T-cell (primary cell): Measurements from ENCODE around the gene TTYH1. TPM values are rescaled to one million over a fixed set of nuclear protein-coding genes. Genes with fewer than 3 reads are reported as not detected.
A peak's percentile ranks its signal among the peaks of the same experiment; 100 is the strongest.
"Not testable (repeated sequence)": the region's sequence is repeated elsewhere in the genome, so short reads cannot be mapped to it uniquely, and the experiment has no call there.

Source experiments
- ATAC-seq, 4 experiments: fragments of 200-7000 bp in 3 of 4; fragments of 150-1000 bp in 1 of 4; cut with Tn5 transposase; replicated peaks in 1 of 4; 1 replicate in 3 of 4; 2 replicates in 1 of 4; pipeline ENCODE4 v1.10.0; 2021; ENCODE audit warnings: moderate library complexity in 3 of 4, mild to moderate bottlenecking in 2 of 4, moderate number of reproducible peaks in 1 of 4
- CTCF ChIA-PET, 2 donors: fragments of 300-600 bp; sonication (Branson Sonifier 250); formaldehyde crosslinking; loops; one replicate each; lab custom pipeline; 2022; ENCODE audit warnings: antibody characterized with exemption in 2 of 2; lab: Charles Lee
- POLR2A ChIA-PET, 2 donors: fragments of 300-600 bp; sonication (Branson Sonifier 250); formaldehyde crosslinking; loops; one replicate each; lab custom pipeline; 2022; ENCODE audit warnings: antibody characterized with exemption in 2 of 2; lab: Charles Lee
- DNase-seq, 35 experiments: peaks; one replicate each; pipeline versions ENCODE4 v3.0.0 to v3.0.0-alpha.2; 2013 to 2023
- H3K27ac ChIP-seq: one replicate; pipeline ENCODE4 v1.5.1; 2013; ENCODE audit warnings: low read length
- H3K27me3 ChIP-seq, 2 experiments: replicated peaks in 1 of 2; 1 replicate in 1 of 2; 2 replicates in 1 of 2; pipeline versions ENCODE4 v1.6.1 to v1.7.0; 2013; ENCODE audit warnings: low read length in 1 of 2, mixed read lengths in 1 of 2; ENCODE audit not compliant: control insufficient read depth in 2 of 2, insufficient read depth in 2 of 2; ENCODE audit errors: extremely low read depth in 1 of 2
- H3K36me3 ChIP-seq, 2 donors: 1 replicate in 1 of 2; 2 replicates in 1 of 2; pipeline versions ENCODE4 v1.6.1 to v1.7.0; 2013; ENCODE audit warnings: low read length in 1 of 2; ENCODE audit not compliant: control insufficient read depth in 2 of 2, insufficient read depth in 1 of 2; ENCODE audit errors: extremely low read depth in 1 of 2
- H3K4me1 ChIP-seq, 2 experiments: 1 replicate in 1 of 2; 2 replicates in 1 of 2; pipeline versions ENCODE4 v1.6.1 to v1.7.0; 2013; ENCODE audit warnings: low read length in 2 of 2, mixed read lengths in 1 of 2; ENCODE audit not compliant: insufficient read depth in 2 of 2, control insufficient read depth in 1 of 2; ENCODE audit errors: extremely low read depth in 1 of 2
- H3K4me3 ChIP-seq, 2 donors: 1 replicate in 1 of 2; 2 replicates in 1 of 2; pipeline versions ENCODE4 v1.5.1 to v1.7.0; 2013; ENCODE audit warnings: mild to moderate bottlenecking in 2 of 2, low read length in 1 of 2, moderate library complexity in 1 of 2; ENCODE audit not compliant: control insufficient read depth in 1 of 2; ENCODE audit errors: extremely low read depth in 1 of 2
- H3K9me3 ChIP-seq: 2 replicates; pipeline ENCODE4 v1.7.0; 2013
- H3K27ac Mint-ChIP-seq, 2 donors: one replicate each; pipeline ENCODE4 v1.8.0; 2020 to 2021; ENCODE audit warnings: mild to moderate bottlenecking in 2 of 2, mixed read lengths in 2 of 2
- H3K27me3 Mint-ChIP-seq, 2 donors: one replicate each; pipeline ENCODE4 v1.8.0; 2021 to 2022; ENCODE audit warnings: mixed read lengths in 2 of 2
- H3K36me3 Mint-ChIP-seq: one replicate; pipeline ENCODE4 v1.8.0; 2021; ENCODE audit warnings: mixed read lengths
- H3K4me1 Mint-ChIP-seq, 3 donors: one replicate each; pipeline ENCODE4 v1.8.0; 2020 to 2022; ENCODE audit warnings: mixed read lengths in 3 of 3, mild to moderate bottlenecking in 1 of 3
- H3K4me3 Mint-ChIP-seq, 3 donors: one replicate each; pipeline ENCODE4 v1.8.0; 2020 to 2022; ENCODE audit warnings: mild to moderate bottlenecking in 3 of 3, mixed read lengths in 3 of 3, moderate library complexity in 3 of 3
- H3K9me3 Mint-ChIP-seq, 3 donors: one replicate each; pipeline ENCODE4 v1.8.0; 2020 to 2022; ENCODE audit warnings: mixed read lengths in 3 of 3
- WGBS: methylation state at CpG from one replicate; pipeline ENCODE4 v1.1.5; 2013; ENCODE audit warnings: missing lambda C conversion rate; ENCODE audit not compliant: insufficient coverage; 5-methylcytosine and 5-hydroxymethylcytosine counted together
- total RNA-seq, 35 experiments: library from RNA in 6 of 35; stranded (reverse) in 6 of 35; fragments of 120-200 nt in 1 of 35; gene quantifications; one replicate each; pipeline versions ENCODE4 v1.2.1 to v1.2.4 and lab custom pipeline; 2013 to 2026

TTYH1 gene
- total RNA-seq, 5 donors from 2014 or later (not counting 1 experiment from before 2014, with no cell fraction given), result 0.26 to 0.41 TPM; not detected in 3

- H3K27me3 Mint-ChIP-seq, result no peaks in the 10 kb centered on the region
- H3K36me3 ChIP-seq, result no peaks in the 10 kb centered on the region
- 72% methylated on average over 2 of the region's 5 CpGs for WGBS
- no peaks in the 10 kb centered on the region for H3K36me3 Mint-ChIP-seq
- no peak for ATAC-seq
- peak overlapping the region in 2 of 3 donors; percentile 1 to 64 for H3K4me3 Mint-ChIP-seq
- peak overlapping the region in 1 of 2 donors; percentile 25 for H3K27ac Mint-ChIP-seq
- CTCF ChIA-PET, result interaction anchor here in 1 of 2 donors (1.8 kb wide), 1 partner anchor 12 kb away, joined by 7 read pairs; no protein-coding TSS in a partner anchor
- no peak overlapping the region for H3K4me3 ChIP-seq
- H3K4me1 Mint-ChIP-seq, result peaks cover 58 to 67% (median 62%) of the 10 kb centered on the region in 3 donors
- peaks cover 35 to 58% of the 10 kb centered on the region in 2 experiments for H3K4me1 ChIP-seq
- POLR2A ChIA-PET, result no interaction called here
- H3K9me3 ChIP-seq, result no peaks in the 10 kb centered on the region
- no peak for DNase-seq
- no peak overlapping the region for H3K27ac ChIP-seq
- H3K9me3 Mint-ChIP-seq, result no peaks in the 10 kb centered on the region
- peaks cover 0 to 3% of the 10 kb centered on the region in 2 experiments for H3K27me3 ChIP-seq
Measured at GRCh38 chr19:54379187-54379678, 36.0 kb upstream of the TTYH1 start.

DNA sequence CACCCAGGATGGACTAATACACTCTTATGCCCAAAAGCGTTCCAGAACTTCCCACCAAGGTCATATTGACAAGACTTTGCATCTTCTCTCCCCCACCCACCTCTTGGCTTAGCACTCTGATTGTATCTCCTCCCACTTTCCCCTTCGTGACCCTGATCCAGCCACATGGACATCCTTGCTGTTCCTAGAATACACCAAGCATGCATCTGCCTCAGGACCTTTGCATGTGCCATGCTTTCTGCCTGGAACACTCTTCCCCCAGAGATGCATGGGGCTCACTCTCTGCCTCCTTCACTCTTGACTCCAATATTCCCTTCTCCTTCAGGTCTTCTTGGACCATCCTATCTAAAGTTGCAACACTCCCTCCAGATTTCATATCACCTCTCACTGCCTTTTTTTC, 34.4 kb upstream of the TTYH1 start:
- 84% methylated on average over 2 of the region's 2 CpGs for WGBS
- Mint-ChIP-seq H3K4me3 (no peak overlapping the region), H3K4me1 (peaks cover 42 to 64% (median 50%) of the 10 kb centered on the region in 3 donors), H3K27me3 (no peaks in the 10 kb centered on the region), H3K27ac (no peak overlapping the region), H3K36me3 (no peaks in the 10 kb centered on the region), H3K9me3 (no peaks in the 10 kb centered on the region)
- H3K4me3 ChIP-seq, result no peak overlapping the region
- no peak overlapping the region for H3K27ac ChIP-seq
- no peak for DNase-seq
- H3K36me3 ChIP-seq, result no peaks in the 10 kb centered on the region
- POLR2A ChIA-PET, result no interaction called here
- no peaks in the 10 kb centered on the region for H3K9me3 ChIP-seq
- no peak for ATAC-seq
- H3K27me3 ChIP-seq, result no peaks in the 10 kb centered on the region
- CTCF ChIA-PET, result no interaction called here
- peaks cover 22 to 41% of the 10 kb centered on the region in 2 experiments for H3K4me1 ChIP-seq

DNA sequence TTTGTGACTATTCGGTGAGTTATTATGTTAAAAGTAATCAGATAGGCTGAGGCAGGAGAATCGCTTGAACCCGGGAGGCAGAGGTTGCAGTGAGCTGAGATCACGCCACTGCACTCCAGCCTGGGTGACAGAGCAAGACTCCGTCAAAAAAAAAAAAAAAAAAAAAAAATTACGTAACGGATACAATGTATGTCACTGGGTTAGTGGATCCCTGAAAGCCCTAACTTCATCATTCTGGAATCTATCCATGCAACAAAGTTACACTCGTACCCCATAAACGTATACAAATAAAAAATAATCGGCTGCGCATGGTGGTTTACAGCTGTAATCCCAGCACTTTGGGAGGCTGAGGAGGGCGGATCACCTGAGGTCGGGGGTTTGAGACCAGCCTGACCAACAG, 33.2 kb upstream of the TTYH1 start:
- peaks cover 33 to 55% (median 41%) of the 10 kb centered on the region in 3 donors for H3K4me1 Mint-ChIP-seq

DNA sequence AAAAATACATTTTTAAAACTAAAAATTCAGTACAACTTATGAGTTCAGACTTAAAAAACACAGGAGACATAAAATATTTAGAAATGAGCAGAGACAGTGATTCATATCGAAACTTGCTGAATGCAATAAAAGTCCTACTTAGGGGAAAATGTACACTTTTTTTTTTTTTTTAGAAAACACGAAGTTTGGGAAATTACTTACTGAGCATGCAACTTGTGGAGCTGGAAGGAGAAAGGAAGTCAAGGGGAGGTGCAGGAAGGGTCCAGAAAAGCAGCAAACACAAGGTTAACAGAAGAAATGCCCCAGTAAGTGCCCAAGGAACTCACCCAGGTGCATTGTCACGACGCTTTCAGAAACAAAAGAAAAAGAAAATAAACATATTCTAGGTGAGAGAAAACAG, 31.9 kb upstream of the TTYH1 start:
- ATAC-seq (no peak), DNase-seq (no peak)
- Mint-ChIP-seq H3K36me3 (no peaks in the 10 kb centered on the region), H3K4me3 (no peak overlapping the region), H3K27ac (no peak overlapping the region), H3K9me3 (no peaks in the 10 kb centered on the region), H3K4me1 (peaks cover 37 to 58% (median 45%) of the 10 kb centered on the region in 3 donors), H3K27me3 (no peaks in the 10 kb centered on the region)
- Histone ChIP-seq H3K9me3 (no peaks in the 10 kb centered on the region), H3K36me3 (no peaks in the 10 kb centered on the region), H3K4me1 (peaks cover 17 to 33% of the 10 kb centered on the region in 2 experiments), H3K27ac (no peak overlapping the region), H3K27me3 (no peaks in the 10 kb centered on the region), H3K4me3 (no peak overlapping the region)
- CTCF ChIA-PET, result no interaction called here
- 50% methylated on average over 1 of the region's 4 CpGs for WGBS
- POLR2A ChIA-PET, result interaction anchor here in 1 of 2 donors (0.6 kb wide), 1 partner anchor 1656 kb away, joined by 5 read pairs; no protein-coding TSS in a partner anchor

More for the DNA sequence above, 33.2 kb upstream of the TTYH1 start:
- CTCF ChIA-PET, result interaction anchor here in 1 of 2 donors (0.6 kb wide), 2 partner anchors 33 to 543 kb away, joined by 3 to 5 read pairs; partner anchors contain the start of gene TTYH1
- not testable (repeated sequence) for H3K27me3 ChIP-seq, DNase-seq, H3K27me3 Mint-ChIP-seq, H3K9me3 ChIP-seq, H3K9me3 Mint-ChIP-seq, H3K36me3 Mint-ChIP-seq, H3K36me3 ChIP-seq, H3K27ac ChIP-seq, H3K4me3 ChIP-seq, ATAC-seq, H3K27ac Mint-ChIP-seq, H3K4me3 Mint-ChIP-seq
- no CpG with 5 or more reads among the region's 13 CpGs for WGBS
- peaks cover 15 to 34% of the 10 kb centered on the region in 2 experiments for H3K4me1 ChIP-seq
- POLR2A ChIA-PET, result interaction anchor here in 1 of 2 donors (0.7 kb wide), 1 partner anchor 25 kb away, joined by 4 read pairs; no protein-coding TSS in a partner anchor

DNA sequence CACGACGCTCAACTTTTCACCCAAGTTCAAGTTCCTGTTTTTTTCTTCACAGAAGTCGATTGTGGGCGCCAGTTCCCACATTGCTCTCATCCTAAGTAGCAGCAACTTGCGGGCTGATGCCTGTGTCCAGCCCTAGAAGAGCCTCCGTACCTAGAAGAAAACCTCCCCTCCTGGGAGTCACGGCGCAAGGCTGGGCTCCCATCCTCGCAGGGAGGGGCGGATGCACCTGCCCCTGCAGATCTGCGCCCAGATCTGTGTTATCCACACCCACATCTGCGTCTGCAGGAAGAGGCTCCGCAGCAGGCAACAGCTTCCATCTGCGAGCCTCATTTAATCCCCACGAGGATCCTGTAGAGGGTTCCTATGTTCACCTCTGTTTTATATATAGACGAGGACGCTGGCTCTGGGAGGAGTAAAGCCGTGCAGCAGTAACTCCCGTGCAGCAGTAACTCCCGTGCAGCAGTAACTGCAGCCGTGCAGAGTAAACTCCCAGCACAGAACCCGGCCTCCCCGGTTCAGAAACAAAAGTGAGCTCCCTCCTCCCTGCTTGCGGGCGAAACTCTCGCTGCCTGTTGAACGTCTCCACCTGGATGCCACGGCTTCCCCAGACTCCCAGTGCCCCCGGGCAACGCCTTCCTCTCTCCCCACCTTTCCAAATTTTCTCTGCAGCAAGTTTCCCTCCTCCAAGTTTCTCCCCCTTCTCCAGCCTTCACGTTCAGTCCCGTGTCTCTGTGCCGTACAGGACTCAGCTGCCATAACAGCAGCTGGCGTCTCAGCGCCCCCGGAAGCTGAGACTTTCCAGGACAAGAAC, 27.1 kb upstream of the TTYH1 start:
- POLR2A ChIA-PET, result interaction anchor here (0.6 to 0.7 kb wide), 2 partner anchors 12 to 15 kb away, joined by 3 to 4 read pairs; no protein-coding TSS in a partner anchor
- no peaks in the 10 kb centered on the region for H3K9me3 Mint-ChIP-seq
- peaks cover 43 to 55% (median 47%) of the 10 kb centered on the region in 3 donors for H3K4me1 Mint-ChIP-seq
- H3K36me3 Mint-ChIP-seq, result no peaks in the 10 kb centered on the region
- no peaks in the 10 kb centered on the region for H3K36me3 ChIP-seq
- peaks cover 0 to 12% of the 10 kb centered on the region in 2 experiments for H3K27me3 ChIP-seq
- DNase-seq (peak in 33 of 35 experiments; percentile 6 to 60 (median 31)), ATAC-seq (peak; percentile 75 to 81 (median 76))
- peak overlapping the region; percentile 91 to 96 for H3K27ac Mint-ChIP-seq
- peak overlapping the region; percentile 49 to 65 for H3K4me3 ChIP-seq
- peak overlapping the region; percentile 85 to 88 (median 86) for H3K4me3 Mint-ChIP-seq
- WGBS, result 2% methylated on average over 26 of the region's 36 CpGs
- H3K27me3 Mint-ChIP-seq, result peaks cover 0 to 2% of the 10 kb centered on the region in 2 donors
- H3K9me3 ChIP-seq, result no peaks in the 10 kb centered on the region
- CTCF ChIA-PET, result interaction anchor here (0.6 to 1.7 kb wide), 10 partner anchors 10 to 64 kb away, joined by 3 to 7 read pairs (median 4); no protein-coding TSS in a partner anchor
- H3K27ac ChIP-seq, result peak overlapping the region; percentile 55
- H3K4me1 ChIP-seq, result peaks cover 24 to 32% of the 10 kb centered on the region in 2 experiments

- Histone ChIP-seq H3K4me1 (peaks cover 24 to 32% of the 10 kb centered on the region in 2 experiments), H3K27ac (peak overlapping the region; percentile 55), H3K4me3 (peak overlapping the region; percentile 49 to 65), H3K9me3 (no peaks in the 10 kb centered on the region), H3K27me3 (peaks cover 0 to 16% of the 10 kb centered on the region in 2 experiments), H3K36me3 (no peaks in the 10 kb centered on the region)
- Mint-ChIP-seq H3K4me3 (peak overlapping the region; percentile 85 to 88 (median 86)), H3K9me3 (no peaks in the 10 kb centered on the region), H3K36me3 (no peaks in the 10 kb centered on the region), H3K27me3 (peaks cover 0 to 2% of the 10 kb centered on the region in 2 donors), H3K4me1 (peaks cover 40 to 55% (median 43%) of the 10 kb centered on the region in 3 donors), H3K27ac (peak overlapping the region; percentile 91 to 96)
- 5% methylated on average over 4 of the region's 9 CpGs for WGBS
- ATAC-seq (no peak), DNase-seq (peak in 1 of 35 experiments; percentile 29)
- ChIA-PET POLR2A (interaction anchor here in 1 of 2 donors (0.7 kb wide), 1 partner anchor 15 kb away, joined by 4 read pairs; no protein-coding TSS in a partner anchor), CTCF (interaction anchor here in 1 of 2 donors (0.7 to 1.7 kb wide), 8 partner anchors 10 to 64 kb away, joined by 3 to 7 read pairs (median 4); no protein-coding TSS in a partner anchor)
Measured at GRCh38 chr19:54388802-54389139, 26.5 kb upstream of the TTYH1 start.
